HG03103 (cell line): ENCODE results near the gene RAD51C.
"Not testable (repeated sequence)": the region's sequence is repeated elsewhere in the genome, so short reads cannot be mapped to it uniquely, and the experiment has no call there.

Experiments
- ATAC-seq: cut with Tn5 transposase; IDR thresholded peaks from one replicate; pipeline ENCODE4 v1.9.1; 2021; ENCODE audit warnings: low read depth; ENCODE audit not compliant: unreplicated experiment

Gene RAD51C

DNA sequence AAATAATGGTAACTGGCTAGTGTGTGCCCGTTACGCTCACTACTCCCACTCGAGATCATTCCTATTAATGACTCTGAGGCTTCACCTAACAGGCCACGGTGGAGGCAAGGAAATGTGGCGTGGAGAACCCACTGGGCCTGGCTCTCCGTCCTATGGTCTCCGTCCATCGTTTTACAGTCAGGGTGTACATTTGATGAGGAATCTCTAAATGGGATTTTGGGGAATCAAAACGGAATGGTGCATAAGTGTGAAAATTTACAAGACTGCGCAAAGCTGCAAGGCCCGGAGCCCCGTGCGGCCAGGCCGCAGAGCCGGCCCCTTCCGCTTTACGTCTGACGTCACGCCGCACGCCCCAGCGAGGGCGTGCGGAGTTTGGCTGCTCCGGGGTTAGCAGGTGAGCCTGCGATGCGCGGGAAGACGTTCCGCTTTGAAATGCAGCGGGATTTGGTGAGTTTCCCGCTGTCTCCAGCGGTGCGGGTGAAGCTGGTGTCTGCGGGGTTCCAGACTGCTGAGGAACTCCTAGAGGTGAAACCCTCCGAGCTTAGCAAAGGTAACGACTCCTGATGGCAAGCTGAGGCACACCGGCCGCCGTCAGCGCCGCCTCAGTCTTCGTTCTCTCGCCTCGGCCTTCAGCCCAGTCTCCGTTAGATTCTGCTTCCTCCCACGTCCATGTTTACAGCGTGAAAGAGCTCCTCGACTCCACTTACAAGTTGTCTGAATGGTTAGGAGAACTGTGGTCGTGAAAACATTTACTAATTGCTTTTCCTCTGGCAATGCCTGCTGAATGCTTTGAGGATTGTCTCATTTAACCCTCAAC lies at the start of gene RAD51C:
RAD51C (plus strand) TSS at position 364 of the 817 bp plus-strand sequence; CDS start at position 406, 42 bp downstream.
- ATAC-seq, result peak; percentile 85

- no peak for ATAC-seq
These were observed 49.3 kb upstream of the RAD51C start for GRCh38 chr17:58643147-58643546.

- no peak for ATAC-seq
These were observed 44.2 kb upstream of the RAD51C start for GRCh38 chr17:58648236-58648635.

GRCh38 chr17:58657962-58658803 lies 34.2 kb upstream of the RAD51C start:
- ATAC-seq, result not testable (repeated sequence)

GRCh38 chr17:58658804-58659713 lies 33.3 kb upstream of the RAD51C start:
- ATAC-seq, result peak; percentile 68

DNA sequence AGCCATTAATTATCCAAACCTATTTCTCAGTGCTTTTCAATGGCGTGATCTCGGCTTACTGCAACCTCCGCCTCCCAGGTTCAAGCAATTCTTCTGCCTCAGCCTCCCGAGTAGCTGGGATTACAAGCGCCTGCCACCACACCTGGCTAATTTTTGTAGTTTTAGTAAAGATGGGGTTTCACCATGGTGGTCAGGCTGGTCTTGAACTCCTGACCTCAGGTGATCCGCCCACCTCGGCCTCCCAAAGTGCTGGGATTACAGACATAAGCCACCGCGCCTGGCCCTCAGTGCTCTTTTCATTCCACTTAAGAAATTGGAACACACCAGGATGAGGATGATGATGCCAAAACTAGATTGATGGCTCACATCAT lies 32.7 kb upstream of the RAD51C start:
- not testable (repeated sequence) for ATAC-seq

GRCh38 chr17:58660621-58661020 lies 31.8 kb upstream of the RAD51C start:
- no peak for ATAC-seq

DNA sequence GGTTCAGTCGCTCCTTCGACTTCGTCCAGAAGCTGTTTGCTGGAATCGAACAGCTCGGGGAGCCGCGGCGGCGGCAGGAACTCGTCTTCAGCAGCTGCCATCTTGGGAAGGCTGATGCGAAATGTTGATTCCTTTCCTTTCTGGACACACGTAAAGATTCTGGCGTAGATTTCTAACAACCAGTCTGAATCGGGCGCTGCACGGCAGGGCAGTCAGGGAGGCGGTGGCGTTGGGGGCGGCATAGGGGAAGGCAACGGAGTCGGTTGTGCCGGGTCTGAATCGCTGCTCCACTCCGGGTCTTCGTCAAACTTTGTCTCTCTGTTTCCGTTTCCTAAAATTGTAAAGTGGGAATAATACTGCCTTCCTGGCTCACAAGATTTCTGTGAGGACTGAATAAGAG lies 30.9 kb upstream of the RAD51C start:
- ATAC-seq, result no peak

DNA sequence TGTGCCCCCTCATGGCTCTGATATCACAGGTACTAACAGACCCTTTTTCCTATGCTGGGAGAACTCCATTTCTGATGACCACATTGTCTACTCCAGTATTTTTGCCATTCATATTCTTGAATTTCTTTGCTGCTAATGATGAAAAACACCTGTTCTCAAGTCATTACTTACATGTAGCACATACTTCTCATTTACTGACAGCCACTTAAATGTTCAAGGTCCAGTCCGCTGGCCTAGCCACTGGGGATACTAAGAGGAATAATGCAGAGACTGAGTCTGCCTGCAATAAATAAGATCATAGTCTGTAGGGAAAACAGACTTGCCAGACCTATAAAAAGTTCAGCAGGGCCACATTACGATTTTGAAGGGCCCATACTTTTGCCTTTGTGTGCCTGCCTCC lies 28.1 kb upstream of the RAD51C start:
- ATAC-seq, result no peak

DNA sequence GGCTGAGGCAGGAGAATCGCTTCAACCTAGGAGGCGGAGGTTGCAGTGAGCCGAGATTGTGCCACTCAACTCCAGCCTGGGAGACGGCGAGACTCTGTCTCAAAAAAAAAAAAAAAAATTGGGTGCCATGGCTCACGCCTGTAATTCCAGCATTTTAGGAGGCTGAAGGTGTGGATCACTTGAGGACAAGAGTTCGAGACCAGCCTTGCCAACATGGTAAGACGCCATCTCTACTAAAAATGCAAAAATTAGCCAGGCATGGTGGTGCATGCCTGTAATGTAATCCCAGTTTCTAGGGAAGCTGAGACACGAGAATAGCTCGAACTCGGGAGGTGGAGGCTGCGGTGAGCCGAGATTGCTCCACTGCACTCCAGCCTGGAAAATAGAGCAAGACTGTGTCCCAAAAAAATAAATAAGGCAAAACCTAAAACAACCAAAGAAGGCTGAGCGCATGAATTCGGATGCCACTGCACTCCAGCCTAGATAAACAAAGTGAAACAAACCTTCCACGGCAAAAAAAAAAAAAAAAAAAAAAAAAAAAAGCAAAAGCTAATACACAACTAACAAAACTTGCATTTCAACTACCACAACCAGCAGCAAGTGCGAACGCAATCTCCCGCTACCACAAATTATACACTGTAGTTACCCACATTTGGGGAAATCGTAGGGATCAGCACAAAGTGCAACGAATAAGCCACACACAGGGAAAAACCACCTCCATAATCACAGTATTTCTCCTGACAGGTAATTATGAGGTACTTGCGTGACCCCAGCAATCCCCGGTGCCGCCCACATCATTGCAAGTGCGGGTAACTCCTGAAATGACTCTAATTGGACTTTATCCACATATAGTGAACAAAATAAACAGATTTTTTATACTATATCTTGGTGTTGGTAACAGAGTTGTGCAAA lies 26.2 kb upstream of the RAD51C start:
- ATAC-seq, result no peak

- no peak for ATAC-seq
These were observed 25.5 kb upstream of the RAD51C start for GRCh38 chr17:58666858-58667267.

DNA sequence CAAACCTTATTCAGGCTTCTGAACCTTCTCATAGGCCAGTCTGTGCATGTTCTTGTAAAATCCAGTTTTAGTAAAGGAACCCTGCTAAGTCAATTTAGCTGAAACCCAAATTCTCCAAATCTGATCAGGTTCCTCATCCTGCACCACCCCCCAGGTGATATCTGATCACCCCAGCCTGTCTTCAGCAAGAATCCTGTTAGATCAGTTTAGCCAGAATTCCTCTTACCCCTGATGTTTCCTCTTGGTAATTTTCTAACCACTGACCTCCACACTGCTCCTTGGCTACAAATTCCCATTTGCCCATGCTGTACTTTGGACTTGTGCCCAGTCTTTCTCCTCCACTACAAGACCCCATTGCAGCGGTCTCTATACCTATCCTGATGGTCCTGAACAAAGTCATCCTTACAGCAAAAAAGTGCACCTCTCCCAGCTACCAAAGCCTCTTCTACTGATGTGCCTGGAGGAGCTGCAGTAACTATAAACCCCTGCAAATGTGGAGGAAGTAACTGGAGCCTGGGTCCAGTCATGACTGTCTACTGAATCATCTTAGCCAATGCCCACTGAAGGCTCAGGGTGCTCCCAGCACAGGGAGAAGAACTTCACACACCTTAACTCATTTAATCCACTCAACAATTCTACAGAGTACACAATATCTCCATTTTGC lies 24.3 kb upstream of the RAD51C start:
- no peak for ATAC-seq

GRCh38 chr17:58668598-58668935 lies 23.8 kb upstream of the RAD51C start:
- no peak for ATAC-seq

- no peak for ATAC-seq
These were observed 22.5 kb upstream of the RAD51C start for GRCh38 chr17:58669853-58670252.

GRCh38 chr17:58671969-58672368 lies 20.4 kb upstream of the RAD51C start:
- ATAC-seq, result no peak

DNA sequence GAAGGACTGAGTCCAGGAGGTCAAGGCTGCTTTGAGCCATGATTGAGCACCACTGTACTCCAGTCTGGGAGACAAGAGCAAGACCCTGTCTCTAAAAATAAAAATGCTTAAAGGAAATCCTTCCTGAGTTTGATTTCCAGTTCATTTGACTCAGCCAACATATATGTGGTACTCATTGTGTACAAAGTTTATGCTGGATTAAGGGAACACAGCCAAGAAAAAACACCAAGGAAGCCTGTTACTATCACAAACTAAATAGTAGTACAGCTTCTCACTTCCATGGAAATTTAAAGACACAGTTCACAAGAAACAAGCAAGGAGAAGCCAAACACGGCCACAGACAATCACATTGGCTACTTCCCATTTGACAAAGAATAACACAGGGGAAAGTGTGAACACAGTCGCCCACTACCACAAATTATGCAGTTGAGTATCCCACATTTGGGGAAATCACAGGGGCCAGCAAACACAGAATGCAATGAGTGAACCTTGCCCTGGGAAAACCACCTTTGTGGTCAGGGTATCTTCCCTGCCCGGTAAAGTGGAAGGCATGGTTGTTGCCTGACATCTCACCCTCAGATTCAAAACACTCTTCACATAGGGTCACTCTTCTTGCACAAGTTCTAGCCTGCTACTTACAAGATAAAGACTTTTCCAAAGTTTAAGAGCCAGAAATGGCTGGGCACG lies 15.1 kb upstream of the RAD51C start:
- no peak for ATAC-seq

DNA sequence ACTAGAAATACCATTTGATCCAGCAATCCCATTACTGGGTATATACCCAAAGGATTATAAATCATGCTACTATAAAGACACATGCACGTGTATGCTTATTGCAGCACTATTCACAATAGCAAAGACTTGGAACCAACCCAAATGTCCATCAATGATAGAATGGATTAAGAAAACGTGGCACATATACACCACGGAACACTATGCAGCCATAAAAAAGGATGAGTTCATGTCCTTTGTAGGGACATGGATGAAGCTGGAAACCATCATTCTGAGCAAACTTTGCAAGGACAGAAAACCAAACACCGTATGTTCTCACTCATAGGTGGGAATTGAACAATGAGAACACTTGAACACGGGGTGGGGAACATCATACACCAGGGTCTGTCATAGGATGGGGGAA lies 14.1 kb upstream of the RAD51C start:
- ATAC-seq, result not testable (repeated sequence)

DNA sequence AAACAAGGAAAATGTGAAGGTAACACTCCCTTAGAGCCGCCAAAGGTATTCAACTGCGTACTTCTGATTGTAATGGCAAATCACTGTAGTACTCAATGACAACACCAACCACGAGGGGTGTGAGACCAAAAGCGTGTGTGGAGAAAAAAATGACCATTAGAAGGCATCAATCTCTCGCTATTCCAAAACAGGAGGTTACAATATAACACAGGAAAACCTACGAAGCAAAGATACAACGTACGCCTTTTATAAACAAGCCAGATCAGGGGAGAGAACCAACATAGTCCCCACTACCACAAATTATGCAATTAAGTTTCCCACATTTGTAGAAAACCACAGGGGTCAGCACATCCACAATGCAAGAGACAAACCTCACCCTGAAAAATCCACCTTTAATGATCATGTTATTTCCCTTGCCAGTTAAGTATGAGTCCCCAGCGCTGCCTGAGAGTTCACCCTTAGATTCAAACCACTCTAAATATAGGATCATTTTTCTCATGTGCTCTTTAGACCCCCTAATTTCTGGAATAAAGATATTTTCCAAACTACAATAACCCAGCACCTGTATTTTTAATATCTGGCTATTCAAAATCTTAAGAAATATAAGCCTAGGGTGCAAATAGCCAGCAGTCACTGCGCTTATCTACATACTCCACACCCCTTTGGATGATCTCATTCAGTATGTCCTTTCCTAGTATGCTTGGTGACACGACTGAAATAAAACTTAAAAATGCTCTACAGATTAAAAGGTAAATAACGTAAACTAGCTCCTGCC lies 13.0 kb upstream of the RAD51C start:
- no peak for ATAC-seq
